Small intestine (tissue), 7 donors: ENCODE measurements around the gene VPS8. TPM values are rescaled to one million over a fixed set of nuclear protein-coding genes. Genes with fewer than 3 reads are reported as not detected.

Source experiments
- DNase-seq, 2 donors: peaks; one replicate each; pipeline versions ENCODE4 v3.0.0 to v3.0.0-alpha.2; 2013
- FAIRE-seq: peaks from 2 replicates; lab custom pipeline; 2012; peaks lifted over from hg19 to GRCh38; lab: Jason Lieb, UNC
- H3K27ac ChIP-seq, 3 donors: one replicate each; pipeline ENCODE4 v1.5.1; 2013; ENCODE audit warnings: low read length in 2 of 3, mild to moderate bottlenecking in 2 of 3, control low read depth in 1 of 3, inconsistent platforms in 1 of 3, low read depth in 1 of 3, moderate library complexity in 1 of 3
- H3K27me3 ChIP-seq, 3 donors: one replicate each; pipeline ENCODE4 v1.6.1; 2013; ENCODE audit warnings: low read length in 3 of 3, inconsistent platforms in 1 of 3; ENCODE audit not compliant: control insufficient read depth in 3 of 3, insufficient read depth in 3 of 3
- H3K36me3 ChIP-seq, 3 donors: one replicate each; pipeline ENCODE4 v1.6.1; 2013; ENCODE audit warnings: low read length in 3 of 3, inconsistent platforms in 1 of 3, low read depth in 1 of 3, mild to moderate bottlenecking in 1 of 3, moderate library complexity in 1 of 3; ENCODE audit not compliant: control insufficient read depth in 3 of 3, insufficient read depth in 2 of 3
- H3K4me1 ChIP-seq, 3 donors: one replicate each; pipeline ENCODE4 v1.6.1; 2013; ENCODE audit warnings: low read length in 2 of 3, inconsistent platforms in 1 of 3, low read depth in 1 of 3, mild to moderate bottlenecking in 1 of 3, moderate library complexity in 1 of 3; ENCODE audit not compliant: control insufficient read depth in 3 of 3, insufficient read depth in 2 of 3
- H3K4me3 ChIP-seq, 3 donors: one replicate each; pipeline ENCODE4 v1.5.1; 2013; ENCODE audit warnings: low read length in 3 of 3, control low read depth in 1 of 3, inconsistent platforms in 1 of 3, low read depth in 1 of 3, mild to moderate bottlenecking in 1 of 3, moderate library complexity in 1 of 3
- H3K9me3 ChIP-seq, 2 donors: one replicate each; pipeline ENCODE4 v1.6.1; 2013; ENCODE audit warnings: low read depth in 1 of 2, low read length in 1 of 2; ENCODE audit not compliant: control insufficient read depth in 2 of 2, insufficient read depth in 1 of 2
- WGBS, 3 donors: extraction: QIAGEN DNeasy Blood & Tissue Kit; methylation state at CpG; one replicate each; pipeline ENCODE4 v1.1.7; 2013; 5-methylcytosine and 5-hydroxymethylcytosine counted together
- polyA plus RNA-seq, 4 donors: library from polyadenylated mRNA; stranded (reverse) in 3 of 4; unstranded in 1 of 4; fragments of 200-250 nt in 3 of 4; fragments of 120-200 nt in 1 of 4; gene quantifications; one replicate each; pipeline versions ENCODE4 v1.2.1 to v1.2.3, GENCODE V29; 2013
- donor health status: healthy with polysubstance abuse.
- donor health status: control.
- donor health status: control.
- donor health status: Bipolar disorder and iron deficiency.
- donor health status: healthy.

Gene VPS8
- polyA plus RNA-seq, 4 donors: 7.8 to 32.5 (median 9.2) TPM

DNA sequence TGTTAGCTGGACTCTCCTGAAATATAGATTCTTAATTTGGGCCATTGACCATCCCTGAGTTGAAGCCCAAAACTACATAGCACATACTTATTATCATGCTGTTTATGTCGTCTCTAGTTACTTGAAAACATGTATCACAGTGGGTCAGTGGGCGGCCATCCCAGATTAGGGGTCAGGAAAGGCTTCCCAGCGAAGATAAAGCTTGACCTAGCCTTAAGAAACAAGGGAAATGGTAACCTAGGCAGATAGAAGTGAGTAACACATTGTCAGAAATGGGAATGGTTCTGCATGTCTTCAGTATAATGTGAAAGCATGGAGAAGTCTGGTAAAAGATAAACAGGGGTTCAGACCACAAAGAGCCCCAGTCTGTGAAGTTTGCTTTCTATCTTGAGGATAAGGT, 216.2 kb downstream of the VPS8 start:
- no peak overlapping the region for H3K27ac ChIP-seq
- no peak for FAIRE-seq
- no peaks in the 10 kb centered on the region for H3K4me1 ChIP-seq
- WGBS, 3 donors: 93 to 97% (median 94%) methylated on average over 3 of the region's 3 CpGs
- no peaks in the 10 kb centered on the region for H3K9me3 ChIP-seq
- H3K36me3 ChIP-seq: peaks cover 0 to 8% (median 2%) of the 10 kb centered on the region in 3 donors
- H3K27me3 ChIP-seq: no peaks in the 10 kb centered on the region
- H3K4me3 ChIP-seq: no peak overlapping the region
- DNase-seq: no peak

DNA sequence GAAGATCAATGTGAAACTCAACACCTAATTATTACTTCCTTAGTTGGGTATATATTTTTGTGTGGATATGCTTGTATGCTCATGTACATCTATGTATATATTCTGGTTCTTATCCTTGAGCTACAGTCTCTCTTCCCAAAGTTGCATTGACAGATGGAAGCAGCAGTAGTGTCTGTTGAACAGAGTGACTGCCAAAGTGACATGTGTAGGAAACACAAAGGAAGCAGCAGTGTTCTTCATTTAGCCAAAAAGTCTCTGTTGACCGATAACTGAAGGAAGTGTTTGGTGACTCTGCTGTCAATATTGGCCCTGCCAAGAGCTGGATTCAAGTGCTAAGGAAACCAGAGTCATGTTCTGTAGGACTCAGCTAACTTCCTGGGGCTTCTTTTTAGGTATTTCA, 217.1 kb downstream of the VPS8 start:
- H3K9me3 ChIP-seq: no peaks in the 10 kb centered on the region
- no peak for DNase-seq
- H3K36me3 ChIP-seq: peaks cover 0 to 8% (median 0%) of the 10 kb centered on the region in 3 donors
- H3K4me1 ChIP-seq: no peaks in the 10 kb centered on the region
- no peak overlapping the region for H3K27ac ChIP-seq
- H3K4me3 ChIP-seq: no peak overlapping the region
- no peaks in the 10 kb centered on the region for H3K27me3 ChIP-seq
- 74 to 95% (median 89%) methylated on average over 1 of the region's 1 CpG for WGBS, 3 donors
- no peak for FAIRE-seq

DNA sequence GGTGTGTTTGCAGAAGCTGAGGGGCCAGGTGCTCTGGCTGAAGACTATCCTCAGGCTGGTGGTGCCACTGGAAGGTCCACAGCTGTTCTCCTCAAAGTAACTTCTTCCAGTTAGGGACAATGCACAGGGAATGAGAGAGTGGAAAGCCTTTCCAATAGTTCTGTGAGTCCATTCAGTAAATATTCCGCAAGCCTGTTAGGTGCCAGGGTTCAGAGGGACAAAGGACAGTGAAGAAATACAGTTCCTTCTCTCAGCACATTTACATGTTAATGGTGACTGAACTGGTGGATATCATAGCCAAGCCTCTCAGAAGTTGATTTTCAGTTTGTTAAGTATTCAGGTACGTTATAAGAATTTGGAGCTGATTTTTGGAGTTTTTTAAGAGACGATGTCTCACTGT, 218.4 kb downstream of the VPS8 start:
- WGBS, 3 donors: 98 to 99% (median 99%) methylated on average over 3 of the region's 3 CpGs
- Histone ChIP-seq H3K27ac (no peak overlapping the region), H3K27me3 (no peaks in the 10 kb centered on the region)

DNA sequence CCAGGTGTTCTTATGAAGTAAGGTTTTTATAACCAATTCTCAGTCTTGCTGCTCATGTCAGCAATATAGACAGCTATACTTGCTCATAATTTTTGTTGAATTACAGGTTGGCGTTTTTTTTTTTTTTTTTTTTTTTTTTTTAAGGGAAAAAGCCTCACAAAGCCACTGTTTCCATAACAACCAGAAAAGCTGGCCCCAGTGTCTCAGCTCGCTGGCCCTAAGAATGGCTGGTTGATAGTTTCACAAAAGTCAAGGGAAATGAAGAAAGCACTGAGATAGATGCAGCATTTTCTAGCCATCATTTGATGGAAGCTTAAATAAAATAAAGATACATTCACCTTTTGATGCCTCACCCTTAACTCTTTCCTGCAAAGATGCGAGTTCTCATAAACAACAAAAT, 219.0 kb downstream of the VPS8 start:
- H3K27ac ChIP-seq: no peak overlapping the region
- H3K4me1 ChIP-seq: no peaks in the 10 kb centered on the region
- FAIRE-seq: no peak
- peaks cover 0 to 4% (median 0%) of the 10 kb centered on the region in 3 donors for H3K36me3 ChIP-seq
- no peaks in the 10 kb centered on the region for H3K9me3 ChIP-seq
- H3K27me3 ChIP-seq: no peaks in the 10 kb centered on the region
- no peak overlapping the region for H3K4me3 ChIP-seq
- WGBS, 3 donors: 89 to 92% (median 90%) methylated on average over 3 of the region's 3 CpGs
- no peak for DNase-seq

More for the DNA sequence above, 218.4 kb downstream of the VPS8 start:
- H3K4me3 ChIP-seq: no peak overlapping the region
- no peaks in the 10 kb centered on the region for H3K9me3 ChIP-seq
- peaks cover 0 to 6% (median 0%) of the 10 kb centered on the region in 3 donors for H3K36me3 ChIP-seq
- no peaks in the 10 kb centered on the region for H3K4me1 ChIP-seq
- FAIRE-seq (no peak), DNase-seq (peak in 1 of 2 donors; percentile 39)

DNA sequence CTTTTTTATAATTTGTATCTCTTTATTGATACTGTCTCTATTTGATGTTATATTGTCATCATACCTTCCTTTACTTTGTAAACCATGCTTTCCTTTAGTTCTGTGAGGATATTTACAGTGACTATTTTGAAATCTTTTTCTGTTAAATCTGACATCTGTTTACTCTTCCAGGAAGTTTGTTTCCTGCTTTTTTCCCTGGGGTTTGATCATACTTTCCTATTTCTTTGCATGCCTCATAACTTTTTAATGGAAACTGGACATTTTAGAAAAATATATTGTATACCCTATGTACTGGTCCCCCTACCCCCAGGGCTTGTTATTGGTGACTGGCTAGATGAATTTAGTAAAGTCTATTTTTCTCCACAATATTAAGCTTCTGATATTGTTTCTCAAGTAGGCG, 225.8 kb downstream of the VPS8 start:
- Histone ChIP-seq H3K27me3 (no peaks in the 10 kb centered on the region), H3K36me3 (peaks cover 0 to 2% (median 0%) of the 10 kb centered on the region in 3 donors), H3K4me3 (no peak overlapping the region), H3K4me1 (no peaks in the 10 kb centered on the region), H3K9me3 (peaks cover 0 to 7% of the 10 kb centered on the region in 2 donors), H3K27ac (no peak overlapping the region)
- DNase-seq (no peak), FAIRE-seq (no peak)
- WGBS, 3 donors: 95 to 98% (median 96%) methylated on average over 1 of the region's 1 CpG

DNA sequence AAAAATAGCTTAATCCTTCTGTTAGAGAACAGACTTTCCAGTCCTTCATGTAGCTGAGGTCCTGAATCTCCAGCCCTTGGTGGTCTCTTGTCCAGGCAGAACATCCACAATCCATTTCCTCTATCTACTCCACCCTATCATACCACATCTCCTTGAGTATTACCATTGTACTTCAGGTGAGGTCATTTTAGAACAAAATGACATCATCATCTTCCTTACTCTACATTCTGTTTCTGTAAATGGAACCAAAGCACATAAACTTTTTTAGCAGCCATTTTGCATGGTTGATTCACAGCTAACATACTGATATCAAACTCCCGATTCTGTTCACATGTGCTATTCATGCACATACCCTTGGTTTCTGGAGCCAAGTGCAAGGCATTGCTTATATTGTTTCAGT, 228.5 kb downstream of the VPS8 start:
- Histone ChIP-seq H3K36me3 (peaks cover 0 to 4% (median 0%) of the 10 kb centered on the region in 3 donors), H3K27ac (no peak overlapping the region), H3K4me3 (no peak overlapping the region), H3K4me1 (peaks cover 1 to 12% (median 4%) of the 10 kb centered on the region in 3 donors), H3K9me3 (peaks cover 0 to 7% of the 10 kb centered on the region in 2 donors), H3K27me3 (no peaks in the 10 kb centered on the region)
- no peak for FAIRE-seq
- DNase-seq: no peak
- WGBS, 3 donors: 93 to 100% (median 97%) methylated on average over 1 of the region's 1 CpG

DNA sequence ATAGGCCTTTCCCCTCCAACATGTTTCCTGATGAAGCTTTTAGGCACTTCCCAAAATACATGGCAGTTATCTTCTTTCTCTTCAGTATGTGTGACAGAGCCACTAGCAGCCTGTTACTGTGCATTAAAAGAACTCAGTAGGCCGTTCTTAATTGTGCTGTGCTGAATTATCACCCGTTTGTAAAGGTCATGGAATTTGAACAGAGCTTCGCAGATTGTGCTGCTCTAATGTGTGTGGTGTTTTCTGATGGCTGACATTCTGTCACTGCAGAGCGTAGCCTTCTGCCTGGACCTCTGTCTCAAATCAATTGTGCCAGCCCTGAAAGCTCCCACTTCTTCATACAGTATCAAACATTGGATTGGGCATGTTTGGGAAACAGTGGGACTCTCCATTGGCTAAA, 229.6 kb downstream of the VPS8 start:
- Histone ChIP-seq H3K4me1 (peaks cover 1 to 18% (median 4%) of the 10 kb centered on the region in 3 donors), H3K27ac (no peak overlapping the region), H3K9me3 (peaks cover 0 to 7% of the 10 kb centered on the region in 2 donors), H3K27me3 (no peaks in the 10 kb centered on the region), H3K36me3 (peaks cover 0 to 4% (median 0%) of the 10 kb centered on the region in 3 donors), H3K4me3 (no peak overlapping the region)
- no peak for FAIRE-seq
- WGBS, 3 donors: 84 to 94% (median 91%) methylated on average over 4 of the region's 4 CpGs
- no peak for DNase-seq

DNA sequence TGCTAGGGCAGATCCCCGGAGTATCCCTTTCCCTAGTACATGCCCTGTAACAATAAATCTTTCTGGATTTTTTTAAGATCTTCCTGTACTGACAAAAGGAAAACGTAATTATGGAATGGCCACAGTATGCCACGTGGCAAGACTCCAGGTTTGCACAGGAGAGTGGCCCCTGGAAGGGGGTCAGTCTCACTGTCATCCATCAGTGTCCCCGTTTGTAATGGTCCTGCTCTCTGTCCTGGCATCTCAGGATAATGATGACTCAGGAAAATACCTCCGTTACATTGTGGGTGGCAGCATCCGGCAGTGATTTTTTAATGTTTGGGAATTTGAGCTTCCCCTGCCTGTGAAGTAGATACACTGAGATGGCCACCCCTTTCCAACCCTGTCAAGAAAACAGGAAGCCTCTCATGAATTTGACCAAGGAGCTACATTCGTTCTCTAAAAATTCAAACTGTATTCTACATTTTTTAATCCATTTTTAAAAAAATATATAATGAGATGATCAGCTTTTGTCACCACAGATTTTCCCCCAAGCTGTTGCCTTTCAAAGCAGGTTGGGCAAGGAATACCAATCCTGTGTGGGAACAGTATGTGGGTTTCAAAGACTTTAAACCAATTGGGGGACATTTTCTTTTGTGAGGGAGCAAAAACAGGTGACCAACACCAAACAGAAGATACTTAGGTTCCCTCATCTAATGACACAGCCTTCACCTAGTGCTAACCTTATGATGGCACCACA, 230.5 kb downstream of the VPS8 start:
- WGBS, 3 donors: 82 to 95% (median 93%) methylated on average over 7 of the region's 7 CpGs

More for the DNA sequence above, 230.5 kb downstream of the VPS8 start:
- Histone ChIP-seq H3K36me3 (peaks cover 0 to 4% (median 0%) of the 10 kb centered on the region in 3 donors), H3K9me3 (peaks cover 0 to 7% of the 10 kb centered on the region in 2 donors), H3K27ac (no peak overlapping the region), H3K27me3 (no peaks in the 10 kb centered on the region), H3K4me3 (no peak overlapping the region), H3K4me1 (peaks cover 1 to 28% (median 11%) of the 10 kb centered on the region in 3 donors)
- no peak for DNase-seq
- FAIRE-seq: no peak
